GM23338 (cell line): ENCODE data around the gene RAPGEF3. TPM values are rescaled to one million over a fixed set of nuclear protein-coding genes. Genes with fewer than 3 reads are reported as not detected.

ENCODE experiments used
- ATAC-seq: fragments of 200-7000 bp; cut with Tn5 transposase; 3 replicates; pipeline ENCODE4 v1.9.1; 2020
- DNase-seq: peaks from one replicate; pipeline ENCODE4 v3.0.0-alpha.2; 2015; ENCODE audit warnings: low spot score
- H2AFZ ChIP-seq: fragments of 200-600 bp; sonication (generic); 2 replicates; pipeline ENCODE4 v1.8.0; 2016; ENCODE audit warnings: antibody characterized with exemption, mild to moderate bottlenecking, moderate library complexity
- H3F3A ChIP-seq: fragments of 200-600 bp; sonication (generic); replicated peaks from 2 replicates; pipeline ENCODE4 v1.8.0; 2017; ENCODE audit warnings: antibody characterized with exemption, mixed run types, low read depth
- H3K27ac ChIP-seq: fragments of 200-600 bp; sonication (generic); 2 replicates; pipeline ENCODE4 v1.6.1; 2016; ENCODE audit warnings: low read depth
- H3K27me3 ChIP-seq: fragments of 200-600 bp; sonication (generic); 2 replicates; pipeline ENCODE4 v1.8.0; 2016; ENCODE audit warnings: mild to moderate bottlenecking, mixed run types, moderate library complexity; ENCODE audit not compliant: insufficient read depth
- H3K36me3 ChIP-seq: fragments of 200-600 bp; sonication (generic); 2 replicates; pipeline ENCODE4 v1.8.0; 2016; ENCODE audit warnings: mild to moderate bottlenecking; ENCODE audit not compliant: insufficient read depth
- H3K4me1 ChIP-seq: fragments of 200-600 bp; sonication (generic); 2 replicates; pipeline ENCODE4 v1.8.0; 2016; ENCODE audit warnings: mild to moderate bottlenecking, moderate library complexity; ENCODE audit not compliant: insufficient read depth
- H3K4me2 ChIP-seq: fragments of 200-600 bp; sonication (generic); 2 replicates; pipeline ENCODE4 v1.7.1; 2017; ENCODE audit warnings: mixed run types
- H3K4me3 ChIP-seq: fragments of 200-600 bp; sonication (generic); 2 replicates; pipeline ENCODE4 v1.6.1; 2016; ENCODE audit warnings: mixed run types
- H3K79me2 ChIP-seq: fragments of 200-600 bp; sonication (generic); replicated peaks from 2 replicates; pipeline ENCODE4 v1.8.0; 2017; ENCODE audit warnings: mild to moderate bottlenecking; ENCODE audit not compliant: insufficient read depth
- H3K9me2 ChIP-seq: fragments of 200-600 bp; sonication (generic); 2 replicates; pipeline ENCODE4 v1.8.0; 2017; ENCODE audit not compliant: insufficient read depth
- H4K20me1 ChIP-seq: fragments of 200-600 bp; sonication (generic); replicated peaks from 2 replicates; pipeline ENCODE4 v1.8.0; 2017; ENCODE audit warnings: mild to moderate bottlenecking; ENCODE audit not compliant: insufficient read depth
- H3K27ac Mint-ChIP-seq: 2 replicates; pipeline ENCODE4 v1.8.0; 2020; ENCODE audit warnings: inconsistent platforms, mild to moderate bottlenecking, moderate library complexity, mixed read lengths
- H3K27me3 Mint-ChIP-seq: 3 replicates; pipeline ENCODE4 v1.8.0; 2022; ENCODE audit warnings: low read depth, mild to moderate bottlenecking, moderate library complexity, mixed read lengths, inconsistent platforms; ENCODE audit not compliant: insufficient read depth, poor library complexity
- H3K36me3 Mint-ChIP-seq: 3 replicates; pipeline ENCODE4 v1.8.0; 2021; ENCODE audit warnings: low read depth, mild to moderate bottlenecking, inconsistent platforms, moderate library complexity, mixed read lengths
- H3K4me1 Mint-ChIP-seq: 3 replicates; pipeline ENCODE4 v1.8.0; 2020; ENCODE audit warnings: mild to moderate bottlenecking, inconsistent platforms, mixed read lengths
- H3K4me3 Mint-ChIP-seq: 3 replicates; pipeline ENCODE4 v1.8.0; 2021; ENCODE audit warnings: moderate library complexity, mild to moderate bottlenecking, inconsistent platforms, mixed read lengths
- H3K9me3 Mint-ChIP-seq: 3 replicates; pipeline ENCODE4 v1.8.0; 2020; ENCODE audit warnings: moderate library complexity, mild to moderate bottlenecking, inconsistent platforms, mixed read lengths
- CREB1 ChIP-seq: fragments of 250-450 bp; sonication (Bioruptor Pico); IDR thresholded peaks from 2 replicates; pipeline ENCODE4 v1.5.0; 2020; ENCODE audit warnings: low read depth, mild to moderate bottlenecking, moderate library complexity
- CTCF ChIP-seq, 2 experiments: fragments of 200-600 bp in 1 of 2; sonication (generic) in 1 of 2; conservative IDR thresholded peaks; 2 replicates each; pipeline versions ENCODE4 v1.5.1 to v1.6.1; 2016 to 2017; ENCODE audit warnings: antibody characterized with exemption in 2 of 2, low read depth in 2 of 2, mild to moderate bottlenecking in 2 of 2, moderate library complexity in 1 of 2
- ETS1 ChIP-seq: IDR thresholded peaks from 2 replicates; pipeline ENCODE4 v1.6.1; 2016; ENCODE audit warnings: antibody characterized with exemption
- EZH2 ChIP-seq: fragments of 200-600 bp; sonication (generic); IDR thresholded peaks from one replicate; pipeline ENCODE4 v1.8.0; 2017; ENCODE audit warnings: antibody characterized with exemption, mild to moderate bottlenecking, low read depth; ENCODE audit not compliant: unreplicated experiment
- EZH2phosphoT487 ChIP-seq: fragments of 200-600 bp; sonication (generic); IDR thresholded peaks from one replicate; pipeline ENCODE4 v1.8.1; 2018; ENCODE audit warnings: antibody characterized with exemption; ENCODE audit not compliant: unreplicated experiment
- NANOG ChIP-seq: IDR thresholded peaks from 2 replicates; pipeline ENCODE4 v1.6.1; 2016; ENCODE audit warnings: antibody characterized with exemption, borderline replicate concordance
- POLR2AphosphoS5 ChIP-seq: IDR thresholded peaks from 2 replicates; pipeline ENCODE4 v1.6.1; 2016; ENCODE audit warnings: antibody characterized with exemption, low read depth
- STAT1 ChIP-seq: IDR thresholded peaks from one replicate; pipeline ENCODE4 v1.6.1; 2016; ENCODE audit warnings: antibody characterized with exemption; ENCODE audit not compliant: unreplicated experiment
- ZNF114 ChIP-seq: fragments of 250-450 bp; sonication (Bioruptor Pico); IDR thresholded peaks from 2 replicates; pipeline ENCODE4 v1.5.0; 2020; ENCODE audit warnings: mild to moderate bottlenecking, moderate library complexity
- ZNF331 ChIP-seq: fragments of 250-450 bp; sonication (Bioruptor Pico); IDR thresholded peaks from 2 replicates; pipeline ENCODE4 v1.5.0; 2020; ENCODE audit warnings: low read depth, mild to moderate bottlenecking, moderate library complexity
- ZNF462 ChIP-seq: fragments of 250-450 bp; sonication (Bioruptor Pico); IDR thresholded peaks from 2 replicates; pipeline ENCODE4 v1.5.0; 2020; ENCODE audit warnings: mild to moderate bottlenecking, moderate library complexity
- polyA plus RNA-seq: library from polyadenylated mRNA; unstranded; fragments of >200 nt; fragmentation: Nextera tagmentation; extraction: Ambion mirVana; gene quantifications from 2 replicates; pipeline ENCODE4 v1.2.1, GENCODE V29; 2016
- total RNA-seq: library from RNA; depleted of rRNA; stranded (reverse); fragments of >200 nt; shearing (Covaris generic); gene quantifications from 2 replicates; pipeline ENCODE4 v1.2.3, GENCODE V29; 2014

The RAPGEF3 gene
- total and polyA plus RNA-seq, 2 experiments from 2014 or later: 2.3 to 11.8 TPM

- TF ChIP-seq ETS1: no peak
- no peak for TF ChIP-seq EZH2
- no peak for TF ChIP-seq POLR2AphosphoS5
- no peak for TF ChIP-seq EZH2phosphoT487
- no peak for TF ChIP-seq STAT1
- TF ChIP-seq NANOG: no peak
- TF ChIP-seq CTCF (conservative IDR thresholded peaks at IDR 0.05; ENCODE audit: low read depth in 2 of 2): no peak
Observed at GRCh38 chr12:47722136-47722834, 36.4 kb downstream of the RAPGEF3 start (continued).

- H3K27ac Mint-ChIP-seq: no peak overlapping the region
- TF ChIP-seq CREB1 (CRISPR knock-in tag) (no peak), EZH2phosphoT487 (no peak), ZNF331 (CRISPR knock-in tag) (no peak), NANOG (no peak), ZNF462 (CRISPR knock-in tag) (no peak), EZH2 (no peak), ZNF114 (CRISPR knock-in tag) (no peak), ETS1 (no peak), CTCF (conservative IDR thresholded peaks at IDR 0.05; ENCODE audit: low read depth in 2 of 2) (no peak)
Observed at GRCh38 chr12:47721431-47721973, 37.2 kb downstream of the RAPGEF3 start.

More at GRCh38 chr12:47721431-47721973, 37.2 kb downstream of the RAPGEF3 start:
- no peak overlapping the region for H3K27ac ChIP-seq
- H3K4me2 ChIP-seq: no peak overlapping the region
- H3K9me2 ChIP-seq: no peaks in the 10 kb centered on the region
- H2AFZ ChIP-seq: no peak overlapping the region
- H3K36me3 ChIP-seq: no peaks in the 10 kb centered on the region
- no peak overlapping the region for H3K4me3 ChIP-seq
- ATAC-seq (no peak), DNase-seq (no peak)
- peaks cover 10% of the 10 kb centered on the region for H3K4me1 ChIP-seq
- H3K36me3 Mint-ChIP-seq: no peaks in the 10 kb centered on the region; the same call in 2 of the 3 replicates
- H3K9me3 Mint-ChIP-seq: no peaks in the 10 kb centered on the region
- H3K4me3 Mint-ChIP-seq: no peak overlapping the region
- peaks cover 18% of the 10 kb centered on the region for H3K27me3 Mint-ChIP-seq
- no peaks in the 10 kb centered on the region for H4K20me1 ChIP-seq
- H3K4me1 Mint-ChIP-seq: peaks cover 17% of the 10 kb centered on the region
- no peaks in the 10 kb centered on the region for H3K79me2 ChIP-seq
- H3F3A ChIP-seq: no peaks in the 10 kb centered on the region
- no peaks in the 10 kb centered on the region for H3K27me3 ChIP-seq
